ENCODE data around the gene TOMM5.
"Not testable (repeated sequence)": the region's sequence is repeated elsewhere in the genome, so short reads cannot be mapped to it uniquely, and the experiment has no call there.

TOMM5 gene

GRCh38 chr9:37611961-37612360 lies 19.6 kb upstream of the TOMM5 start:
- H3K4me3 ChIP-seq (ENCODE audit: low read depth, low read length) = no peak overlapping the region
- no peak for DNase-seq (ENCODE audit: low read depth)
- TF ChIP-seq, protein P1, sequence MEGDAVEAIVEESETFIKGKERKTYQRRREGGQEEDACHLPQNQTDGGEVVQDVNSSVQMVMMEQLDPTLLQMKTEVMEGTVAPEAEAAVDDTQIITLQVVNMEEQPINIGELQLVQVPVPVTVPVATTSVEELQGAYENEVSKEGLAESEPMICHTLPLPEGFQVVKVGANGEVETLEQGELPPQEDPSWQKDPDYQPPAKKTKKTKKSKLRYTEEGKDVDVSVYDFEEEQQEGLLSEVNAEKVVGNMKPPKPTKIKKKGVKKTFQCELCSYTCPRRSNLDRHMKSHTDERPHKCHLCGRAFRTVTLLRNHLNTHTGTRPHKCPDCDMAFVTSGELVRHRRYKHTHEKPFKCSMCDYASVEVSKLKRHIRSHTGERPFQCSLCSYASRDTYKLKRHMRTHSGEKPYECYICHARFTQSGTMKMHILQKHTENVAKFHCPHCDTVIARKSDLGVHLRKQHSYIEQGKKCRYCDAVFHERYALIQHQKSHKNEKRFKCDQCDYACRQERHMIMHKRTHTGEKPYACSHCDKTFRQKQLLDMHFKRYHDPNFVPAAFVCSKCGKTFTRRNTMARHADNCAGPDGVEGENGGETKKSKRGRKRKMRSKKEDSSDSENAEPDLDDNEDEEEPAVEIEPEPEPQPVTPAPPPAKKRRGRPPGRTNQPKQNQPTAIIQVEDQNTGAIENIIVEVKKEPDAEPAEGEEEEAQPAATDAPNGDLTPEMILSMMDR (IDR thresholded peaks at IDR 0.05; ENCODE audit: low read depth, low read length, missing control alignments) = no peak

DNA sequence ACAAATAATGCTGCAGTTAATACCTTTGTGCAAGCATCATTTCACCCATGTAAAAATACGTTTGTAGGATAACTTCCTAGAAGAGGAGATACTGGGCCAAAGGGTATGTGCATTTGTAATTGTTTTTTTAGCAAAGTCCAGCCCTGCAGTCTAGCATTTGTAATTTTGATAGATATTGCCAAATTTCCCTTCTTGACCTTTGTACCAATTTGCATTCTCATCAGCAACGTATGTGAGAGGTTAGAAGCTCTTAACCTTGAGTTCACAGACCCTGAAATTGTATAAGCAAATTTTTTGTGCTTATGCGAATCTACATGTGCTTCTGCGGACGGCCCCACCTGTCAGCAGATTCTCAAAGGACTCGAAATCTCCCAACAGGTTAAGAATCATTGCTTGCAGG lies 18.6 kb upstream of the TOMM5 start:
- DNase-seq (ENCODE audit: low read depth) = no peak
- no peak overlapping the region for H3K4me3 ChIP-seq (ENCODE audit: low read depth, low read length)
- TF ChIP-seq, protein P1 (IDR thresholded peaks at IDR 0.05; ENCODE audit: low read depth, low read length, missing control alignments) = no peak

- TF ChIP-seq, protein P1 (IDR thresholded peaks at IDR 0.05; ENCODE audit: low read depth, low read length, missing control alignments) = no peak
- DNase-seq (ENCODE audit: low read depth) = no peak
- H3K4me3 ChIP-seq (ENCODE audit: low read depth, low read length) = no peak overlapping the region
Observed at GRCh38 chr9:37609735-37610397, 17.5 kb upstream of the TOMM5 start.

GRCh38 chr9:37608250-37608649 lies 15.9 kb upstream of the TOMM5 start:
- DNase-seq (ENCODE audit: low read depth) = no peak

GRCh38 chr9:37604296-37604695 lies 11.9 kb upstream of the TOMM5 start:
- H3K4me3 ChIP-seq (ENCODE audit: low read depth, low read length) = no peak overlapping the region
- TF ChIP-seq, protein P1 (IDR thresholded peaks at IDR 0.05; ENCODE audit: low read depth, low read length, missing control alignments) = no peak
- no peak for DNase-seq (ENCODE audit: low read depth)

More at GRCh38 chr9:37608250-37608649, 15.9 kb upstream of the TOMM5 start:
- TF ChIP-seq, protein P1 (IDR thresholded peaks at IDR 0.05; ENCODE audit: low read depth, low read length, missing control alignments) = no peak
- no peak overlapping the region for H3K4me3 ChIP-seq (ENCODE audit: low read depth, low read length)

DNA sequence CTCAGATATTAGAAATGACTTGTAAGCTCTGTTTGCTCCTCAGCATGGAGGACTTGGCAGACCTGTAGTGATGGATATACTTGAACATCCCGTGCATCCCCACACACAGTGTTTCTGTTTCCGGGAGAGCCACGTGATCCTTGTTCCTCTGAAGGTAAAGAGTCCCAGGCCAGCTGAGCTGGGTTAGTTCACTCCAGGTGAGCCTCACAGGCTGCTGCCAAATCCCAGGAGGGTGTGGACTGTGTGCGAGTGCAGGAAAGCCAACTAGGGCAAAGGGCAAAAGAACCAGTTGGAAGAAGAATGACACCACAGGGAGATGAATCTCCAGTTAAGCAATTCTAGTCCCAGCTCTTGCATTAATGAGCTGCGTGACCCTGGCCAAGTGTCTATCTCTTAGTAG lies 10.4 kb upstream of the TOMM5 start:
- no peak for DNase-seq (ENCODE audit: low read depth)
- TF ChIP-seq, protein P1 (IDR thresholded peaks at IDR 0.05; ENCODE audit: low read depth, low read length, missing control alignments) = no peak

GRCh38 chr9:37602061-37602460 lies 9.7 kb upstream of the TOMM5 start:
- H3K4me3 ChIP-seq (ENCODE audit: low read depth, low read length); DNase-seq (ENCODE audit: low read depth): not testable (repeated sequence)

More for the DNA sequence above, 10.4 kb upstream of the TOMM5 start:
- H3K4me3 ChIP-seq (ENCODE audit: low read depth, low read length) = no peak overlapping the region

Data from GM12864 (cell line).